ENCODE data around the gene NOP9. TPM values are rescaled to one million over a fixed set of nuclear protein-coding genes. Genes with fewer than 3 reads are reported as not detected.

NOP9 gene
- total RNA-seq, 4 donors from 2014 or later, result 19.8 to 31.2 (median 21.2) TPM

DNA sequence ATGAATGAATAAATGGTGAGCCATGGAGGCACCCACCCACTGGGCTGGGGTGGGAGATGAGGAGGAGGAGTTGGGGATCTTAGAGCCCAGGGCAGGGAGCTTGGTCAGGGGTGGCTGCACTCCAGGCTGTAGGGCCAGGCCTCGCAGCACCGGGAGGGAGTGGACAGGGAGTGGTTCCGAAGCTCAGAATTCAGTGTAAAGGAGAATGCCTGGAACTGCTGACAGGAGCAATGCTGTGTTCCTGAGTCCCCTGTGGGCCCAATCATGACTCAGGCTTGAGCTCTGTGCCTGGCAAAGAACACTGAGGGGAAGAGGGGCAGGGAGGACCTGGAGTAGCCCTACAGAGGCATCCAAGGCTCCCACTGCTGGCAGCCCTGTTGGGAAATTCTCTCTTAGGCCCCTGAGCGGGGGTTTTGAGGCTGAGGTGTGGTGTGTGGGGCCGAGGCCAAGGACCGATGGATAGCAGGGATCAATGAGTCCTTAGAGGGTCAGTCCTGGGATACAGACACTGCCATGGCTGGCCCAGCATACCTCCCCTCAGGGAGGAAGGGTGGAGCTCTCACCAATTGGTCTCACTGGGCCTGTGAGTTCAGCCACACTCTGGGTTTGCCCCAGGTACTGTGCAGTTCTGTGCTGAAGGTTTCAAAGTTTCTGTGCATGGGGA lies 18.7 kb upstream of the NOP9 start:
- Histone ChIP-seq H3K36me3 (no peaks in the 10 kb centered on the region), H3K9me3 (no peaks in the 10 kb centered on the region), H3K4me3 (no peak overlapping the region), H3K27me3 (no peaks in the 10 kb centered on the region), H3K4me1 (peaks cover 52% of the 10 kb centered on the region), H3K27ac (no peak overlapping the region)
- DNase-seq (ENCODE audit: low spot score in 2 of 2), result no peak
- TF ChIP-seq EP300 (IDR thresholded peaks at IDR 0.05) (no peak), POLR2A (IDR thresholded peaks at IDR 0.05) (no peak), POLR2AphosphoS5 (IDR thresholded peaks at IDR 0.05) (no peak)
- WGBS, result 75% methylated on average over 6 of the region's 6 CpGs

DNA sequence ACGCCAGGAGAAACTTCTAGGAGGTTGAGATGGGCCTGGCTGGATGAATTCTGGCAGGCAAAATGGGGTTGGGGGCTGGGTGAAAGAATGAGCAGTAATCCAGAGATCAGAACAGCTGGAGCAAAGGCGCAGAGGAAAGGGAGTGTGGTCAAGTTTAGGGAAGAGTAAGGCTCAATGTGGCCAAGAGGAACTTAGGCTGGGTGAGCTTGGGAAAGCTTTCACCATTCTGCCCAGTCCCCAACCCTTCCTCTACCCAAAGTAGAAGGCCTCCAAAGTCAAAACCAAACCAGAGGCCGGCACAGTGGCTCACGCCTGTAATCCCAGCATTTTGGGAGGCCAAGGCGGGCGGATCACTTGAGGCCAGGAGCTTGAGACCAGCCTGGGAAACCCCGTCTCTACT lies 18.0 kb upstream of the NOP9 start:
- Histone ChIP-seq H3K27ac (no peak overlapping the region), H3K4me1 (peaks cover 53% of the 10 kb centered on the region), H3K4me3 (no peak overlapping the region), H3K9me3 (no peaks in the 10 kb centered on the region), H3K36me3 (no peaks in the 10 kb centered on the region), H3K27me3 (no peaks in the 10 kb centered on the region)
- 90% methylated on average over 7 of the region's 7 CpGs for WGBS
- TF ChIP-seq POLR2AphosphoS5 (IDR thresholded peaks at IDR 0.05) (no peak), POLR2A (IDR thresholded peaks at IDR 0.05) (no peak), EP300 (IDR thresholded peaks at IDR 0.05) (no peak)
- TF ChIP-seq, protein P1, sequence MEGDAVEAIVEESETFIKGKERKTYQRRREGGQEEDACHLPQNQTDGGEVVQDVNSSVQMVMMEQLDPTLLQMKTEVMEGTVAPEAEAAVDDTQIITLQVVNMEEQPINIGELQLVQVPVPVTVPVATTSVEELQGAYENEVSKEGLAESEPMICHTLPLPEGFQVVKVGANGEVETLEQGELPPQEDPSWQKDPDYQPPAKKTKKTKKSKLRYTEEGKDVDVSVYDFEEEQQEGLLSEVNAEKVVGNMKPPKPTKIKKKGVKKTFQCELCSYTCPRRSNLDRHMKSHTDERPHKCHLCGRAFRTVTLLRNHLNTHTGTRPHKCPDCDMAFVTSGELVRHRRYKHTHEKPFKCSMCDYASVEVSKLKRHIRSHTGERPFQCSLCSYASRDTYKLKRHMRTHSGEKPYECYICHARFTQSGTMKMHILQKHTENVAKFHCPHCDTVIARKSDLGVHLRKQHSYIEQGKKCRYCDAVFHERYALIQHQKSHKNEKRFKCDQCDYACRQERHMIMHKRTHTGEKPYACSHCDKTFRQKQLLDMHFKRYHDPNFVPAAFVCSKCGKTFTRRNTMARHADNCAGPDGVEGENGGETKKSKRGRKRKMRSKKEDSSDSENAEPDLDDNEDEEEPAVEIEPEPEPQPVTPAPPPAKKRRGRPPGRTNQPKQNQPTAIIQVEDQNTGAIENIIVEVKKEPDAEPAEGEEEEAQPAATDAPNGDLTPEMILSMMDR (IDR thresholded peaks at IDR 0.05), result no peak
- no peak for DNase-seq (ENCODE audit: low spot score in 2 of 2)

DNA sequence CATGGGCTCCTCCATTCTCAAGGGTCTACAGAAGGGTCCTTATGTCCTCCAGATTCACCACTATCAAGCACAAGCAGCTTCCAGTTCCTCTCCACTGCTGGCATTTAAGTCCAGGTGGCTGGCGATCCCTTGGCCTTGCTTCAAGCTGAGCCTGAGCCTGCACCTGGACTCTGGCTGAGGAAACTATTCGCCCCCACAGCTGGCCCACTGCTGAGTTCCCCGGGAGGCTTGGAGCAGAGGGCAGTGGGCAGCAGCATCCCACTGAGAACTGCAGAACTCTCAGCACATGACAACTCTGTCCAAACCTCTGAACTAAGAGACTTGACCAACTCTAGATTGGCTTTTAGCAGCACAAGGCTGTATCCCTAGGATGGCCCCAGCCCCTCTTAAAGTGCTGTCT lies 16.9 kb upstream of the NOP9 start:
- 75% methylated on average over 2 of the region's 3 CpGs for WGBS
- TF ChIP-seq POLR2A (IDR thresholded peaks at IDR 0.05), result no peak
- TF ChIP-seq POLR2AphosphoS5 (IDR thresholded peaks at IDR 0.05), result no peak
- no peak for TF ChIP-seq EP300 (IDR thresholded peaks at IDR 0.05)
- TF ChIP-seq, protein P1 (IDR thresholded peaks at IDR 0.05), result no peak
- no peak overlapping the region for H3K4me3 ChIP-seq
- DNase-seq (ENCODE audit: low spot score in 2 of 2), result no peak
- H3K4me1 ChIP-seq, result peaks cover 42% of the 10 kb centered on the region
- H3K36me3 ChIP-seq, result no peaks in the 10 kb centered on the region
- H3K9me3 ChIP-seq, result no peaks in the 10 kb centered on the region
- H3K27ac ChIP-seq, result no peak overlapping the region
- H3K27me3 ChIP-seq, result no peaks in the 10 kb centered on the region

DNA sequence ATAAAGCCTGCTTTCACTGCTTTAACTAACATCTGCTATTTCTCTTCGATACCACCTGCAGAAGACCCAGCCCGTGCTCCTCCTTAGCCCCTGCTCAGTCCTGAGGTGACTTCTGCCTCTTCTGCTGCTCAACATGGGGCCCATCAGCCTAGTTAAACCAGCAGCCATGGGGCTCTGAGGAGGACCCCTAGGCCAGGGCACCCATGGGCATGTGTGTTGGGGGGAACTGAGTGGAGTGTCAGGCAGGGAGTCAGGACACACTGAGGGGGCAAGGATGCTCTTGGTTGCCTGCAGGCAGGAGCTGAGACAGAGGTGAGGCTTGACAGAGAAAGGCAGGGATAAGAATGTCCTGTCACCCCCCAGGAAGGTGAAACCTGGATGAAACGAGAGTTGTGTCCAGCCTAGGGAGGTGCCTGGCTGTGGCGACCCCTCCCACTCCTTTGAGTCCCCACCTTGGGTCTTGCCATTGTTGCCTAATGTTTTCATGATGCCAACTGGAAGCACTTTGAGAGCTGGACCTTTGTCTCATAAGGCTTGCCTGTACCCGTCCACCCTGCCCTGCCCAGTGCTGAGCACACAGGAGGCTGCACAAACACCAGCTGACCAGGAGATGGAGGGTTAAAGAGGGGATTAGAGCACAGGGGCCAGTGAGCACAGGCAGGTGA lies 15.7 kb upstream of the NOP9 start:
- TF ChIP-seq POLR2A (IDR thresholded peaks at IDR 0.05) (no peak), POLR2AphosphoS5 (IDR thresholded peaks at IDR 0.05) (no peak), EP300 (IDR thresholded peaks at IDR 0.05) (no peak)
- TF ChIP-seq, protein P1 (IDR thresholded peaks at IDR 0.05), result no peak
- Histone ChIP-seq H3K27me3 (no peaks in the 10 kb centered on the region), H3K9me3 (no peaks in the 10 kb centered on the region), H3K4me3 (no peak overlapping the region), H3K4me1 (peaks cover 30% of the 10 kb centered on the region), H3K36me3 (no peaks in the 10 kb centered on the region), H3K27ac (no peak overlapping the region)
- DNase-seq (ENCODE audit: low spot score in 2 of 2), result no peak
- 89% methylated on average over 5 of the region's 5 CpGs for WGBS

DNA sequence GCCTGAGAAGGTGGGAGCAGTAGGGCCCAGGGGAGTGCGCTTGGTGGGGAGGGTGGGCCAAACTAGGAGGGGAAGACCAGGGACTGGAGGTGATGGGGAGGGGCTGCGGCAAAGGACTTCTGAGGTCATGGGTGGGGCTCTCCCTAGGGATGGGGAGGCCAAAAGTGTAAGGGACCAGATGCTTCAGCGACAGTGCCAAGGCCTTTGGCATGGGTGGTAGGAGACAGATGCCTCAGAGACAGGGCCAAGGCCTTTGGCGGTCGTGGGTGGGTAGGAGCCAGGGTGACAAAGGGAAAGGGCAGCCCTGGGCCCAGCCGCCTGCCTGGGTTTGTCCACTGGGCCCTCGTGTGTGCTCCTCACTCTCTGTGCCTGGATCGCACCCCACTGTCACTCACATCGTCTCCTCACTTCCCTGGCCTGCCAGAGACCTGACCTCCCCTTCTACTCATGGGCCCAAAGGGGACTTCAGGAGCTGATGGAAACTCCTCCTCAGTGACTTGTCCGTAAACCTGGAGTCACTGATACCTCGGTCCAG lies 15.1 kb upstream of the NOP9 start:
- peaks cover 24% of the 10 kb centered on the region for H3K4me1 ChIP-seq
- no peak overlapping the region for H3K4me3 ChIP-seq
- no peaks in the 10 kb centered on the region for H3K9me3 ChIP-seq
- no peaks in the 10 kb centered on the region for H3K27me3 ChIP-seq
- no peak for DNase-seq (ENCODE audit: low spot score in 2 of 2)
- no peak overlapping the region for H3K27ac ChIP-seq
- 67% methylated on average over 9 of the region's 11 CpGs for WGBS
- no peak for TF ChIP-seq POLR2A (IDR thresholded peaks at IDR 0.05)
- TF ChIP-seq POLR2AphosphoS5 (IDR thresholded peaks at IDR 0.05), result no peak
- TF ChIP-seq, protein P1 (IDR thresholded peaks at IDR 0.05), result no peak
- TF ChIP-seq EP300 (IDR thresholded peaks at IDR 0.05), result no peak
- peaks cover 4% of the 10 kb centered on the region for H3K36me3 ChIP-seq

Data from suprapubic skin (tissue), 4 donors.